Breast epithelium (tissue), 4 donors: ENCODE data around the gene RASEF. TPM values are rescaled to one million over a fixed set of nuclear protein-coding genes. Genes with fewer than 3 reads are reported as not detected.

Source experiments
- DNase-seq, 2 donors: peaks; one replicate each; pipeline ENCODE4 v3.0.0-alpha.2; 2019; ENCODE audit warnings: low spot score in 2 of 2
- H3K27ac ChIP-seq, 2 donors: fragments of 200-600 bp; sonication (generic) in 1 of 2; one replicate each; pipeline ENCODE4 v1.5.1; 2016 to 2019; ENCODE audit warnings: mild to moderate bottlenecking in 1 of 2
- H3K27me3 ChIP-seq, 2 donors: fragments of 200-600 bp; sonication (generic) in 1 of 2; one replicate each; pipeline versions ENCODE4 v1.5.1 to v1.6.0; 2017 to 2019; ENCODE audit warnings: control low read depth in 1 of 2, mild to moderate bottlenecking in 1 of 2
- H3K36me3 ChIP-seq: fragments of 200-600 bp; one replicate; pipeline ENCODE4 v1.5.1; 2019
- H3K4me1 ChIP-seq, 2 donors: fragments of 200-600 bp; sonication (generic); one replicate each; pipeline ENCODE4 v1.5.1; 2016 to 2019; ENCODE audit warnings: control low read depth in 1 of 2
- H3K4me3 ChIP-seq, 3 donors: fragments of 200-600 bp; sonication (generic); 1 replicate in 2 of 3; 2 replicates in 1 of 3; pipeline ENCODE4 v1.5.1; 2016 to 2019; ENCODE audit warnings: mild to moderate bottlenecking in 3 of 3, moderate library complexity in 2 of 3
- H3K9me3 ChIP-seq, 2 donors: fragments of 200-600 bp; sonication (generic) in 1 of 2; one replicate each; pipeline ENCODE4 v1.5.1; 2016 to 2019; ENCODE audit warnings: control low read depth in 1 of 2
- CTCF ChIP-seq, 3 donors: fragments of 450-650 bp; IDR thresholded peaks; one replicate each; pipeline ENCODE4 v1.5.1; 2016 to 2017; ENCODE audit warnings: antibody characterized with exemption in 3 of 3, mild to moderate bottlenecking in 3 of 3, moderate library complexity in 3 of 3
- POLR2A ChIP-seq: fragments of 450-650 bp; IDR thresholded peaks from one replicate; pipeline ENCODE4 v1.6.1; 2016; ENCODE audit warnings: antibody characterized with exemption, mild to moderate bottlenecking, moderate library complexity
- POLR2AphosphoS5 ChIP-seq, 3 donors: sonication (generic); formaldehyde crosslinking; IDR thresholded peaks; one replicate each; pipeline ENCODE4 v1.6.1; 2017; ENCODE audit warnings: antibody characterized with exemption in 3 of 3
- intact Hi-C: fragments of 100-400 bp; cut with DNase I; formaldehyde crosslinking; loops from one replicate; pipeline ENCODE4 v1.15.1; 2023; ENCODE audit warnings: low total_unique reads
- total RNA-seq, 3 donors: library from RNA; depleted of rRNA; stranded (reverse); fragments of >200 nt; gene quantifications; one replicate each; pipeline ENCODE4 v1.1.0, GENCODE V29; 2016

Gene RASEF
- total RNA-seq, 3 donors from 2014 or later = 39.3 to 50.1 TPM; not detected in 1

DNA sequence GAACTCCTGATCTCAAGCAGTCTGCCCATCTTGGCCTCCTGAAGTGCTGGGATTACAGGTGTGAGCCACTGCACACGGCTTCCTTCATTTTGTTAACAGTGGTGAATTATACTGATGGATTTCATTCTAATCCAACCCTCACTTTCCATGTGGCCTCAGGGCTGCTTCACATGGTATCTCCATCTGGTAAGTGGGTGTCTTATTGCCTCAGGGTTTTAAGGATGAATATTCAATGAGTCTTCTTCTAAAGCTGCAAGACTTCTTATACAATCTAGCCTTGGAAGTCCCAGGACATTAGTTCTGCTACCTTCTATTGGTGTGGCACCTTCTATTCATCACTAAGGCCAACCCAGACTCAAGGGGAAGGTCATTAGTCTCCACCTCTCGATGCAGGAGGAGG, 8.7 kb upstream of the RASEF start:
- Histone ChIP-seq H3K27ac (no peak overlapping the region), H3K36me3 (no peaks in the 10 kb centered on the region), H3K4me3 (no peak overlapping the region), H3K27me3 (no peaks in the 10 kb centered on the region), H3K9me3 (no peaks in the 10 kb centered on the region), H3K4me1 (no peaks in the 10 kb centered on the region)
- intact Hi-C loops = no loop called here
- no peak for DNase-seq
- no peak for TF ChIP-seq CTCF (IDR thresholded peaks at IDR 0.05)
- TF ChIP-seq POLR2A = no peak
- TF ChIP-seq POLR2AphosphoS5 (IDR thresholded peaks at IDR 0.05) = no peak

DNA sequence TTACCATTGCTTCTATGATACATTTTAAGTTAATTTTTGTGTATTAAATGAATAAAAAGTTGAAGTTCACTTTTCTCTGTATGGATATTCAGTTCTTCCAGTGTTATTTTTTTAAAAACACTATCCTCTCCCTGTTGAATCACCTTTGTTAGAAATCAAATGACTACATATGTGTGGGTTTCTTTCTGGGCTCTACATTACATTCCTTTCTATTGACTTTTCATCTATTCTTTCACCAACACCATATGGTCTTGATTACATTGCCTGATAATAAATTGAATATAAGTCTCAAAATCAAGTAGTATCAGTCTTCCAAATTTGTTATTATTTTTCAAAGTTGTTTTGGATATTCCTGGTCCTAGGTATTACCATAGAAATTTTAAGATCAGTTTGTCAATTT, 7.3 kb upstream of the RASEF start:
- intact Hi-C loops = no loop called here
- no peak for TF ChIP-seq POLR2AphosphoS5 (IDR thresholded peaks at IDR 0.05)
- no peak for TF ChIP-seq CTCF (IDR thresholded peaks at IDR 0.05)
- TF ChIP-seq POLR2A = no peak
- no peak for DNase-seq
- no peaks in the 10 kb centered on the region for H3K27me3 ChIP-seq
- no peaks in the 10 kb centered on the region for H3K9me3 ChIP-seq
- H3K4me1 ChIP-seq = no peaks in the 10 kb centered on the region
- no peak overlapping the region for H3K4me3 ChIP-seq
- no peaks in the 10 kb centered on the region for H3K36me3 ChIP-seq
- H3K27ac ChIP-seq = no peak overlapping the region

- Histone ChIP-seq H3K4me3 (no peak overlapping the region), H3K36me3 (no peaks in the 10 kb centered on the region), H3K9me3 (no peaks in the 10 kb centered on the region), H3K27ac (no peak overlapping the region), H3K27me3 (no peaks in the 10 kb centered on the region), H3K4me1 (no peaks in the 10 kb centered on the region)
- intact Hi-C loops = no loop called here
- no peak for TF ChIP-seq CTCF (IDR thresholded peaks at IDR 0.05)
- no peak for TF ChIP-seq POLR2AphosphoS5 (IDR thresholded peaks at IDR 0.05)
- TF ChIP-seq POLR2A = no peak
- no peak for DNase-seq
These were observed 6.7 kb upstream of the RASEF start for GRCh38 chr9:83069651-83070050.

GRCh38 chr9:83068414-83068813, 5.5 kb upstream of the RASEF start:
- no peak overlapping the region for H3K27ac ChIP-seq
- no peaks in the 10 kb centered on the region for H3K4me1 ChIP-seq
- no peak for DNase-seq
- intact Hi-C loops = no loop called here
- TF ChIP-seq CTCF (IDR thresholded peaks at IDR 0.05) (no peak), POLR2A (no peak), POLR2AphosphoS5 (IDR thresholded peaks at IDR 0.05) (no peak)
- no peak overlapping the region for H3K4me3 ChIP-seq
- no peaks in the 10 kb centered on the region for H3K9me3 ChIP-seq
- H3K27me3 ChIP-seq = no peaks in the 10 kb centered on the region
- no peaks in the 10 kb centered on the region for H3K36me3 ChIP-seq

- Histone ChIP-seq H3K36me3 (no peaks in the 10 kb centered on the region), H3K4me1 (no peaks in the 10 kb centered on the region), H3K4me3 (no peak overlapping the region), H3K27me3 (no peaks in the 10 kb centered on the region), H3K27ac (no peak overlapping the region), H3K9me3 (no peaks in the 10 kb centered on the region)
- TF ChIP-seq CTCF (IDR thresholded peaks at IDR 0.05) (no peak), POLR2AphosphoS5 (IDR thresholded peaks at IDR 0.05) (no peak), POLR2A (no peak)
- intact Hi-C loops = no loop called here
- DNase-seq = no peak
These were observed 4.6 kb upstream of the RASEF start for GRCh38 chr9:83067579-83067978.
